GM18508 (cell line): ENCODE data around the gene DNASE1L3.

ENCODE experiments used
- ATAC-seq: cut with Tn5 transposase; IDR thresholded peaks from one replicate; pipeline ENCODE4 v1.9.1; 2021; ENCODE audit warnings: moderate number of reproducible peaks; ENCODE audit not compliant: insufficient read depth, unreplicated experiment

The DNASE1L3 gene

GRCh38 chr3:58164199-58164879 is 46.4 kb downstream of the DNASE1L3 start:
- ATAC-seq, result no peak

- no peak for ATAC-seq
These were observed 47.5 kb downstream of the DNASE1L3 start for GRCh38 chr3:58163234-58163633.

- no peak for ATAC-seq
These were observed 49.1 kb downstream of the DNASE1L3 start for GRCh38 chr3:58161435-58162398.

GRCh38 chr3:58160399-58160798 is 50.4 kb downstream of the DNASE1L3 start:
- ATAC-seq, result no peak

GRCh38 chr3:58158442-58159153 is 52.2 kb downstream of the DNASE1L3 start:
- no peak for ATAC-seq

GRCh38 chr3:58157700-58158099 is 53.1 kb downstream of the DNASE1L3 start:
- ATAC-seq, result no peak

GRCh38 chr3:58155838-58156237 is 54.9 kb downstream of the DNASE1L3 start:
- no peak for ATAC-seq

GRCh38 chr3:58154626-58155449 is 55.9 kb downstream of the DNASE1L3 start:
- ATAC-seq, result no peak

GRCh38 chr3:58153371-58153770 is 57.4 kb downstream of the DNASE1L3 start:
- no peak for ATAC-seq

GRCh38 chr3:58152225-58153015 is 58.4 kb downstream of the DNASE1L3 start:
- ATAC-seq, result no peak

- ATAC-seq, result no peak
These were observed 59.1 kb downstream of the DNASE1L3 start for GRCh38 chr3:58151637-58152036.

- no peak for ATAC-seq
These were observed 60.0 kb downstream of the DNASE1L3 start for GRCh38 chr3:58150810-58151199.

GRCh38 chr3:58150130-58150809 is 60.5 kb downstream of the DNASE1L3 start:
- ATAC-seq, result no peak

- no peak for ATAC-seq
These were observed 62.7 kb downstream of the DNASE1L3 start for GRCh38 chr3:58148049-58148448.

- no peak for ATAC-seq
These were observed 66.1 kb downstream of the DNASE1L3 start for GRCh38 chr3:58144478-58145325.

GRCh38 chr3:58143417-58144055 is 67.2 kb downstream of the DNASE1L3 start:
- no peak for ATAC-seq
